Central memory CD8-positive, alpha-beta T cell (primary cell): Measurements from ENCODE around the gene LZTS2.

Experiments
- ATAC-seq: fragments of 150-1000 bp; cut with Tn5 transposase; replicated peaks from 2 replicates; pipeline ENCODE4 v1.10.0; 2022; ENCODE audit warnings: mild to moderate bottlenecking, moderate FRiP score, moderate number of reproducible peaks; ENCODE audit not compliant: poor library complexity, severe bottlenecking; ENCODE audit errors: extremely low read depth
- DNase-seq, 2 donors: peaks; one replicate each; pipeline ENCODE4 v3.0.0; 2021; ENCODE audit warnings: low spot score in 2 of 2
- H3K27ac Mint-ChIP-seq: one replicate; pipeline ENCODE4 v1.8.0; 2022; ENCODE audit warnings: low read depth, mild to moderate bottlenecking, moderate library complexity, mixed read lengths
- H3K27me3 Mint-ChIP-seq: one replicate; pipeline ENCODE4 v1.8.0; 2022; ENCODE audit warnings: mixed read lengths
- H3K36me3 Mint-ChIP-seq: one replicate; pipeline ENCODE4 v1.8.0; 2022; ENCODE audit warnings: mild to moderate bottlenecking, moderate library complexity, mixed read lengths; ENCODE audit not compliant: insufficient read depth
- H3K4me1 Mint-ChIP-seq: one replicate; pipeline ENCODE4 v1.8.0; 2022; ENCODE audit warnings: mixed read lengths
- H3K4me3 Mint-ChIP-seq: one replicate; pipeline ENCODE4 v1.8.0; 2022; ENCODE audit warnings: mild to moderate bottlenecking, moderate library complexity, mixed read lengths
- H3K9me3 Mint-ChIP-seq: one replicate; pipeline ENCODE4 v1.8.0; 2022; ENCODE audit warnings: mixed read lengths

Gene LZTS2

GRCh38 chr10:101014966-101015581 is 15.5 kb downstream of the LZTS2 start:
- DNase-seq (no peak), ATAC-seq (no peak)
- H3K4me1 Mint-ChIP-seq, result peaks cover 21% of the 10 kb centered on the region
- no peaks in the 10 kb centered on the region for H3K9me3 Mint-ChIP-seq
- no peak overlapping the region for H3K4me3 Mint-ChIP-seq
- peaks cover 3% of the 10 kb centered on the region for H3K36me3 Mint-ChIP-seq
- no peak overlapping the region for H3K27ac Mint-ChIP-seq
- peaks cover 52% of the 10 kb centered on the region for H3K27me3 Mint-ChIP-seq

- peaks cover 3% of the 10 kb centered on the region for H3K36me3 Mint-ChIP-seq
Observed at GRCh38 chr10:101015582-101015973, 16.0 kb downstream of the LZTS2 start.

GRCh38 chr10:101016814-101017213 is 17.2 kb downstream of the LZTS2 start:
- H3K4me1 Mint-ChIP-seq, result peaks cover 21% of the 10 kb centered on the region
- ATAC-seq (no peak), DNase-seq (no peak)
- H3K27me3 Mint-ChIP-seq, result peaks cover 68% of the 10 kb centered on the region
- H3K36me3 Mint-ChIP-seq, result peaks cover 3% of the 10 kb centered on the region
- no peaks in the 10 kb centered on the region for H3K9me3 Mint-ChIP-seq
- H3K27ac Mint-ChIP-seq, result no peak overlapping the region
- H3K4me3 Mint-ChIP-seq, result no peak overlapping the region

More at GRCh38 chr10:101015582-101015973, 16.0 kb downstream of the LZTS2 start:
- H3K27ac Mint-ChIP-seq, result no peak overlapping the region
- H3K9me3 Mint-ChIP-seq, result no peaks in the 10 kb centered on the region
- no peak for ATAC-seq
- DNase-seq, result no peak
- no peak overlapping the region for H3K4me3 Mint-ChIP-seq
- H3K27me3 Mint-ChIP-seq, result peaks cover 56% of the 10 kb centered on the region
- H3K4me1 Mint-ChIP-seq, result peaks cover 21% of the 10 kb centered on the region

GRCh38 chr10:101018118-101018599 is 18.6 kb downstream of the LZTS2 start:
- Mint-ChIP-seq H3K27me3 (peaks cover 73% of the 10 kb centered on the region), H3K9me3 (no peaks in the 10 kb centered on the region), H3K27ac (no peak overlapping the region), H3K4me3 (no peak overlapping the region), H3K36me3 (peaks cover 3% of the 10 kb centered on the region), H3K4me1 (peaks cover 14% of the 10 kb centered on the region)
- no peak for ATAC-seq
- DNase-seq, result no peak

- Mint-ChIP-seq H3K4me1 (peaks cover 9% of the 10 kb centered on the region), H3K9me3 (no peaks in the 10 kb centered on the region), H3K27me3 (peaks cover 73% of the 10 kb centered on the region), H3K27ac (no peak overlapping the region), H3K36me3 (peaks cover 3% of the 10 kb centered on the region), H3K4me3 (no peak overlapping the region)
- peak; percentile 49 to 54 for DNase-seq
- ATAC-seq, result peak; percentile 73
Observed at GRCh38 chr10:101018600-101019439, 19.2 kb downstream of the LZTS2 start.

- H3K27me3 Mint-ChIP-seq, result peaks cover 73% of the 10 kb centered on the region
- DNase-seq (no peak), ATAC-seq (no peak)
- H3K4me3 Mint-ChIP-seq, result no peak overlapping the region
- H3K4me1 Mint-ChIP-seq, result peaks cover 4% of the 10 kb centered on the region
- H3K36me3 Mint-ChIP-seq, result peaks cover 2% of the 10 kb centered on the region
- H3K9me3 Mint-ChIP-seq, result no peaks in the 10 kb centered on the region
- H3K27ac Mint-ChIP-seq, result no peak overlapping the region
Observed at GRCh38 chr10:101019440-101019703, 19.8 kb downstream of the LZTS2 start.

- no peaks in the 10 kb centered on the region for H3K4me1 Mint-ChIP-seq
- no peaks in the 10 kb centered on the region for H3K36me3 Mint-ChIP-seq
- H3K9me3 Mint-ChIP-seq, result no peaks in the 10 kb centered on the region
- peaks cover 65% of the 10 kb centered on the region for H3K27me3 Mint-ChIP-seq
- H3K27ac Mint-ChIP-seq, result no peak overlapping the region
- no peak for ATAC-seq
- no peak for DNase-seq
- no peak overlapping the region for H3K4me3 Mint-ChIP-seq
Observed at GRCh38 chr10:101020427-101021075, 20.9 kb downstream of the LZTS2 start.

- Mint-ChIP-seq H3K27ac (no peak overlapping the region), H3K9me3 (no peaks in the 10 kb centered on the region), H3K27me3 (peaks cover 58% of the 10 kb centered on the region), H3K4me1 (no peaks in the 10 kb centered on the region), H3K4me3 (no peak overlapping the region), H3K36me3 (no peaks in the 10 kb centered on the region)
- DNase-seq (no peak), ATAC-seq (no peak)
Observed at GRCh38 chr10:101021239-101021638, 21.6 kb downstream of the LZTS2 start.

GRCh38 chr10:101021692-101022251 is 22.2 kb downstream of the LZTS2 start:
- peaks cover 52% of the 10 kb centered on the region for H3K27me3 Mint-ChIP-seq
- H3K4me1 Mint-ChIP-seq, result no peaks in the 10 kb centered on the region
- no peak for DNase-seq
- ATAC-seq, result no peak
- H3K27ac Mint-ChIP-seq, result no peak overlapping the region
- no peak overlapping the region for H3K4me3 Mint-ChIP-seq
- H3K36me3 Mint-ChIP-seq, result no peaks in the 10 kb centered on the region
- no peaks in the 10 kb centered on the region for H3K9me3 Mint-ChIP-seq

GRCh38 chr10:101022967-101023705 is 23.5 kb downstream of the LZTS2 start:
- Mint-ChIP-seq H3K4me3 (no peak overlapping the region), H3K9me3 (no peaks in the 10 kb centered on the region), H3K36me3 (no peaks in the 10 kb centered on the region), H3K27ac (no peak overlapping the region), H3K4me1 (no peaks in the 10 kb centered on the region), H3K27me3 (peaks cover 49% of the 10 kb centered on the region)
- DNase-seq (no peak), ATAC-seq (no peak)

GRCh38 chr10:101027106-101027720 is 27.6 kb downstream of the LZTS2 start:
- Mint-ChIP-seq H3K27me3 (peaks cover 14% of the 10 kb centered on the region), H3K4me3 (no peak overlapping the region), H3K9me3 (no peaks in the 10 kb centered on the region), H3K4me1 (peaks cover 14% of the 10 kb centered on the region), H3K27ac (no peak overlapping the region), H3K36me3 (peaks cover 8% of the 10 kb centered on the region)
- ATAC-seq (no peak), DNase-seq (no peak)
